Measurements from ENCODE around the gene EDRF1. TPM values are rescaled to one million over a fixed set of nuclear protein-coding genes. Genes with fewer than 3 reads are reported as not detected.

The EDRF1 gene
- total and polyA plus RNA-seq, 2 donors, result 27.3 to 43.1 TPM

- no peaks in the 10 kb centered on the region for H3K4me1 ChIP-seq (ENCODE audit: control insufficient read depth in 2 of 2, insufficient read depth in 2 of 2, low read length in 2 of 2)
- WGBS, result 94% methylated on average over 5 of the region's 5 CpGs
- H3K36me3 ChIP-seq (ENCODE audit: control insufficient read depth in 2 of 2, insufficient read depth in 2 of 2, low read length in 1 of 2), result peaks cover 24 to 32% of the 10 kb centered on the region in 2 donors
- DNase-seq (ENCODE audit: low read depth in 6 of 9, low spot score in 9 of 9), result no peak
- no peaks in the 10 kb centered on the region for H3K27me3 ChIP-seq (ENCODE audit: control insufficient read depth in 2 of 2, insufficient read depth in 1 of 2, low read length in 1 of 2)
- no peaks in the 10 kb centered on the region for H3K9me3 ChIP-seq (ENCODE audit: control insufficient read depth in 2 of 2, insufficient read depth in 1 of 2, low read length in 1 of 2)
- no peak overlapping the region for H3K4me3 ChIP-seq (ENCODE audit: low read length in 2 of 2)
- no peak overlapping the region for H3K27ac ChIP-seq (ENCODE audit: low read depth in 1 of 2, low read length in 1 of 2)
These were observed 82.6 kb downstream of the EDRF1 start for GRCh38 chr10:125802131-125802530.

GRCh38 chr10:125802739-125803138 is 83.2 kb downstream of the EDRF1 start:
- no peaks in the 10 kb centered on the region for H3K4me1 ChIP-seq (ENCODE audit: control insufficient read depth in 2 of 2, insufficient read depth in 2 of 2, low read length in 2 of 2)
- no peaks in the 10 kb centered on the region for H3K27me3 ChIP-seq (ENCODE audit: control insufficient read depth in 2 of 2, insufficient read depth in 1 of 2, low read length in 1 of 2)
- H3K36me3 ChIP-seq (ENCODE audit: control insufficient read depth in 2 of 2, insufficient read depth in 2 of 2, low read length in 1 of 2), result peaks cover 24 to 37% of the 10 kb centered on the region in 2 donors
- WGBS, result 98% methylated on average over 7 of the region's 7 CpGs
- no peak overlapping the region for H3K27ac ChIP-seq (ENCODE audit: low read depth in 1 of 2, low read length in 1 of 2)
- no peaks in the 10 kb centered on the region for H3K9me3 ChIP-seq (ENCODE audit: control insufficient read depth in 2 of 2, insufficient read depth in 1 of 2, low read length in 1 of 2)
- DNase-seq (ENCODE audit: low read depth in 6 of 9, low spot score in 9 of 9), result no peak
- H3K4me3 ChIP-seq (ENCODE audit: low read length in 2 of 2), result no peak overlapping the region

GRCh38 chr10:125808047-125808446 is 88.5 kb downstream of the EDRF1 start:
- peaks cover 20 to 35% of the 10 kb centered on the region in 2 donors for H3K36me3 ChIP-seq (ENCODE audit: control insufficient read depth in 2 of 2, insufficient read depth in 2 of 2, low read length in 1 of 2)
- WGBS, result 98% methylated on average over 1 of the region's 1 CpG
- no peaks in the 10 kb centered on the region for H3K27me3 ChIP-seq (ENCODE audit: control insufficient read depth in 2 of 2, insufficient read depth in 1 of 2, low read length in 1 of 2)

GRCh38 chr10:125811251-125811650 is 91.7 kb downstream of the EDRF1 start:
- Histone ChIP-seq H3K4me3 (ENCODE audit: low read length in 2 of 2) (no peak overlapping the region), H3K27me3 (ENCODE audit: control insufficient read depth in 2 of 2, insufficient read depth in 1 of 2, low read length in 1 of 2) (no peaks in the 10 kb centered on the region), H3K27ac (ENCODE audit: low read depth in 1 of 2, low read length in 1 of 2) (no peak overlapping the region), H3K36me3 (ENCODE audit: control insufficient read depth in 2 of 2, insufficient read depth in 2 of 2, low read length in 1 of 2) (peaks cover 9 to 35% of the 10 kb centered on the region in 2 donors), H3K9me3 (ENCODE audit: control insufficient read depth in 2 of 2, insufficient read depth in 1 of 2, low read length in 1 of 2) (no peaks in the 10 kb centered on the region), H3K4me1 (ENCODE audit: control insufficient read depth in 2 of 2, insufficient read depth in 2 of 2, low read length in 2 of 2) (no peaks in the 10 kb centered on the region)
- WGBS, result 96% methylated on average over 1 of the region's 1 CpG
- DNase-seq (ENCODE audit: low read depth in 6 of 9, low spot score in 9 of 9), result no peak

More at GRCh38 chr10:125808047-125808446, 88.5 kb downstream of the EDRF1 start:
- no peak overlapping the region for H3K27ac ChIP-seq (ENCODE audit: low read depth in 1 of 2, low read length in 1 of 2)
- no peaks in the 10 kb centered on the region for H3K9me3 ChIP-seq (ENCODE audit: control insufficient read depth in 2 of 2, insufficient read depth in 1 of 2, low read length in 1 of 2)
- no peak for DNase-seq (ENCODE audit: low read depth in 6 of 9, low spot score in 9 of 9)
- no peak overlapping the region for H3K4me3 ChIP-seq (ENCODE audit: low read length in 2 of 2)
- no peaks in the 10 kb centered on the region for H3K4me1 ChIP-seq (ENCODE audit: control insufficient read depth in 2 of 2, insufficient read depth in 2 of 2, low read length in 2 of 2)

- H3K27me3 ChIP-seq (ENCODE audit: control insufficient read depth in 2 of 2, insufficient read depth in 1 of 2, low read length in 1 of 2), result no peaks in the 10 kb centered on the region
- H3K9me3 ChIP-seq (ENCODE audit: control insufficient read depth in 2 of 2, insufficient read depth in 1 of 2, low read length in 1 of 2), result no peaks in the 10 kb centered on the region
- 92% methylated on average over 1 of the region's 1 CpG for WGBS
- DNase-seq (ENCODE audit: low read depth in 6 of 9, low spot score in 9 of 9), result no peak
- no peak overlapping the region for H3K4me3 ChIP-seq (ENCODE audit: low read length in 2 of 2)
- peaks cover 7 to 28% of the 10 kb centered on the region in 2 donors for H3K36me3 ChIP-seq (ENCODE audit: control insufficient read depth in 2 of 2, insufficient read depth in 2 of 2, low read length in 1 of 2)
- H3K4me1 ChIP-seq (ENCODE audit: control insufficient read depth in 2 of 2, insufficient read depth in 2 of 2, low read length in 2 of 2), result no peaks in the 10 kb centered on the region
- no peak overlapping the region for H3K27ac ChIP-seq (ENCODE audit: low read depth in 1 of 2, low read length in 1 of 2)
These were observed 92.7 kb downstream of the EDRF1 start for GRCh38 chr10:125812128-125812750.

Other genes with a start within 250 kb of the EDRF1 start
- gene TEX36, start 36.5 kb upstream of the EDRF1 start, total RNA-seq, result not detected
- gene TEX36, start 36.5 kb upstream of the EDRF1 start, polyA plus RNA-seq, result not detected
- not detected for gene MMP21, start 56.1 kb downstream of the EDRF1 start, total RNA-seq
- gene MMP21, start 56.1 kb downstream of the EDRF1 start, polyA plus RNA-seq, result 0.18 TPM
- 47.6 TPM for gene UROS, start 103.5 kb downstream of the EDRF1 start, total RNA-seq
- 31.0 TPM for gene UROS, start 103.5 kb downstream of the EDRF1 start, polyA plus RNA-seq
- 72.5 TPM for gene BCCIP, start 103.8 kb downstream of the EDRF1 start, total RNA-seq
- gene BCCIP, start 103.8 kb downstream of the EDRF1 start, polyA plus RNA-seq, result 74.3 TPM
- gene DHX32, start 161.6 kb downstream of the EDRF1 start, total RNA-seq, result 13.6 TPM
- gene DHX32, start 161.6 kb downstream of the EDRF1 start, polyA plus RNA-seq, result 18.3 TPM
- gene FANK1, start 176.9 kb downstream of the EDRF1 start, total RNA-seq, result 2.5 TPM
- 14.1 TPM for gene FANK1, start 176.9 kb downstream of the EDRF1 start, polyA plus RNA-seq